ENCODE results near the gene PSMD9. TPM values are rescaled to one million over a fixed set of nuclear protein-coding genes. Genes with fewer than 3 reads are reported as not detected.

PSMD9 gene
- total RNA-seq, 2 donors from 2014 or later = 41.4 to 50.9 TPM

- Mint-ChIP-seq H3K27ac (no peak overlapping the region), H3K36me3 (ENCODE audit: low read depth) (peaks cover 59% of the 10 kb centered on the region), H3K9me3 (no peaks in the 10 kb centered on the region), H3K4me1 (peaks cover 13% of the 10 kb centered on the region), H3K4me3 (no peak overlapping the region), H3K27me3 (ENCODE audit: insufficient read depth) (no peaks in the 10 kb centered on the region)
- TF ChIP-seq CTCF (conservative IDR thresholded peaks at IDR 0.05) = no peak
- H3K9me3 ChIP-seq (ENCODE audit: control insufficient read depth, low read length) = no peaks in the 10 kb centered on the region
- H3K4me3 ChIP-seq (ENCODE audit: low read length) = no peak overlapping the region
- no peak overlapping the region for H3K9ac ChIP-seq (ENCODE audit: extremely low read depth, low read length, poor library complexity, severe bottlenecking)
- DNase-seq = no peak
- H3K4me1 ChIP-seq (ENCODE audit: control insufficient read depth, insufficient read depth, low read length) = peaks cover 8% of the 10 kb centered on the region
- H3K36me3 ChIP-seq (ENCODE audit: control insufficient read depth, insufficient read depth, low read length) = peaks cover 70% of the 10 kb centered on the region
- no peaks in the 10 kb centered on the region for H3K27me3 ChIP-seq (ENCODE audit: control insufficient read depth, insufficient read depth, low read length, poor library complexity, severe bottlenecking)
- no peak overlapping the region for H3K27ac ChIP-seq (ENCODE audit: low read depth, low read length)
- 94% methylated on average over 1 to 5 of the region's 5 CpGs for whole genome bisulfite sequencing, 2 experiments (ENCODE audit: insufficient coverage in 1 of 2, insufficient read length in 1 of 2)
These were observed 9.7 kb downstream of the PSMD9 start for GRCh38 chr12:121898287-121898686.

- no peak overlapping the region for H3K27ac Mint-ChIP-seq
- no peaks in the 10 kb centered on the region for H3K27me3 Mint-ChIP-seq (ENCODE audit: insufficient read depth)
- Histone ChIP-seq H3K27ac (ENCODE audit: low read depth, low read length) (no peak overlapping the region), H3K4me1 (ENCODE audit: control insufficient read depth, insufficient read depth, low read length) (no peaks in the 10 kb centered on the region), H3K9me3 (ENCODE audit: control insufficient read depth, low read length) (no peaks in the 10 kb centered on the region), H3K36me3 (ENCODE audit: control insufficient read depth, insufficient read depth, low read length) (peaks cover 78% of the 10 kb centered on the region), H3K4me3 (ENCODE audit: low read length) (no peak overlapping the region), H3K27me3 (ENCODE audit: control insufficient read depth, insufficient read depth, low read length, poor library complexity, severe bottlenecking) (no peaks in the 10 kb centered on the region), H3K9ac (ENCODE audit: extremely low read depth, low read length, poor library complexity, severe bottlenecking) (no peak overlapping the region)
- TF ChIP-seq CTCF (conservative IDR thresholded peaks at IDR 0.05) = no peak
- H3K4me3 Mint-ChIP-seq = no peak overlapping the region
- no peak for DNase-seq
- peaks cover under 1% of the 10 kb centered on the region for H3K4me1 Mint-ChIP-seq
- peaks cover 66% of the 10 kb centered on the region for H3K36me3 Mint-ChIP-seq (ENCODE audit: low read depth)
- whole genome bisulfite sequencing, 2 experiments (ENCODE audit: insufficient coverage in 1 of 2, insufficient read length in 1 of 2) = 97 to 99% methylated on average over 14 of the region's 14 CpGs
- H3K9me3 Mint-ChIP-seq = no peaks in the 10 kb centered on the region
These were observed 11.0 kb downstream of the PSMD9 start for GRCh38 chr12:121899590-121899989.

- peaks cover 71% of the 10 kb centered on the region for H3K36me3 ChIP-seq (ENCODE audit: control insufficient read depth, insufficient read depth, low read length)
These were observed 14.6 kb downstream of the PSMD9 start for GRCh38 chr12:121903202-121903601.

More at GRCh38 chr12:121903202-121903601, 14.6 kb downstream of the PSMD9 start:
- WGBS, 2 experiments (ENCODE audit: insufficient coverage in 1 of 2, insufficient read length in 1 of 2) = 94% methylated on average over 2 of the region's 2 CpGs
- no peak for DNase-seq
- Histone ChIP-seq H3K4me1 (ENCODE audit: control insufficient read depth, insufficient read depth, low read length) (no peaks in the 10 kb centered on the region), H3K9me3 (ENCODE audit: control insufficient read depth, low read length) (no peaks in the 10 kb centered on the region), H3K9ac (ENCODE audit: extremely low read depth, low read length, poor library complexity, severe bottlenecking) (no peak overlapping the region), H3K27ac (ENCODE audit: low read depth, low read length) (no peak overlapping the region), H3K4me3 (ENCODE audit: low read length) (no peak overlapping the region), H3K27me3 (ENCODE audit: control insufficient read depth, insufficient read depth, low read length, poor library complexity, severe bottlenecking) (no peaks in the 10 kb centered on the region)
- Mint-ChIP-seq H3K4me3 (no peak overlapping the region), H3K9me3 (no peaks in the 10 kb centered on the region), H3K4me1 (no peaks in the 10 kb centered on the region), H3K36me3 (ENCODE audit: low read depth) (peaks cover 63% of the 10 kb centered on the region), H3K27ac (no peak overlapping the region), H3K27me3 (ENCODE audit: insufficient read depth) (no peaks in the 10 kb centered on the region)
- TF ChIP-seq CTCF (conservative IDR thresholded peaks at IDR 0.05) = no peak

Data from endodermal cell (in vitro differentiated cells).